ENCODE measurements around the gene SCAMP2.

The SCAMP2 gene

GRCh38 chr15:74817370-74817737 lies 55.8 kb downstream of the SCAMP2 start:
- peak; percentile 57 for DNase-seq (ENCODE audit: low spot score)

- DNase-seq (ENCODE audit: low spot score) = no peak
These were observed 56.4 kb downstream of the SCAMP2 start for GRCh38 chr15:74816624-74817369.

GRCh38 chr15:74815961-74816360 lies 57.2 kb downstream of the SCAMP2 start:
- no peak for DNase-seq (ENCODE audit: low spot score)

- DNase-seq (ENCODE audit: low spot score) = no peak
These were observed 57.8 kb downstream of the SCAMP2 start for GRCh38 chr15:74815121-74815934.

GRCh38 chr15:74812533-74812932 lies 60.6 kb downstream of the SCAMP2 start, which contains the start of gene LMAN1L:
LMAN1L (plus strand) TSS chr15:74812835; CDS start chr15:74812855, 20 bp downstream.
- DNase-seq (ENCODE audit: low spot score) = no peak

GRCh38 chr15:74809956-74810355 lies 63.2 kb downstream of the SCAMP2 start:
- DNase-seq (ENCODE audit: low spot score) = peak; percentile 60

- DNase-seq (ENCODE audit: low spot score) = no peak
These were observed 63.9 kb downstream of the SCAMP2 start for GRCh38 chr15:74809242-74809641.

GRCh38 chr15:74808840-74809229 lies 64.3 kb downstream of the SCAMP2 start:
- DNase-seq (ENCODE audit: low spot score) = no peak

GRCh38 chr15:74808078-74808839 lies 64.9 kb downstream of the SCAMP2 start:
- DNase-seq (ENCODE audit: low spot score) = no peak

GRCh38 chr15:74807282-74807681 lies 65.9 kb downstream of the SCAMP2 start:
- DNase-seq (ENCODE audit: low spot score) = no peak

- DNase-seq (ENCODE audit: low spot score) = no peak
These were observed 68.2 kb downstream of the SCAMP2 start for GRCh38 chr15:74804935-74805334.

GRCh38 chr15:74802862-74803447 lies 70.2 kb downstream of the SCAMP2 start:
- DNase-seq (ENCODE audit: low spot score) = no peak

- DNase-seq (ENCODE audit: low spot score) = no peak
These were observed 70.9 kb downstream of the SCAMP2 start for GRCh38 chr15:74802290-74802689.

- no peak for DNase-seq (ENCODE audit: low spot score)
These were observed 71.7 kb downstream of the SCAMP2 start for GRCh38 chr15:74801311-74801997.

GRCh38 chr15:74800559-74801094 lies 72.5 kb downstream of the SCAMP2 start:
- DNase-seq (ENCODE audit: low spot score) = no peak

- peak; percentile 92 for DNase-seq (ENCODE audit: low spot score)
These were observed 73.2 kb downstream of the SCAMP2 start for GRCh38 chr15:74799856-74800558.

- no peak for DNase-seq (ENCODE audit: low spot score)
These were observed 73.8 kb downstream of the SCAMP2 start for GRCh38 chr15:74799255-74799855.

GRCh38 chr15:74798388-74799254 lies 74.5 kb downstream of the SCAMP2 start:
- DNase-seq (ENCODE audit: low spot score) = no peak

GRCh38 chr15:74795966-74796625 lies 77.1 kb downstream of the SCAMP2 start:
- DNase-seq (ENCODE audit: low spot score) = no peak
